ENCODE measurements around the gene HIVEP3. TPM values are rescaled to one million over a fixed set of nuclear protein-coding genes. Genes with fewer than 3 reads are reported as not detected.

HIVEP3 gene
- polyA plus RNA-seq, 4 donors: 0.67 to 3.8 (median 1.8) TPM

DNA sequence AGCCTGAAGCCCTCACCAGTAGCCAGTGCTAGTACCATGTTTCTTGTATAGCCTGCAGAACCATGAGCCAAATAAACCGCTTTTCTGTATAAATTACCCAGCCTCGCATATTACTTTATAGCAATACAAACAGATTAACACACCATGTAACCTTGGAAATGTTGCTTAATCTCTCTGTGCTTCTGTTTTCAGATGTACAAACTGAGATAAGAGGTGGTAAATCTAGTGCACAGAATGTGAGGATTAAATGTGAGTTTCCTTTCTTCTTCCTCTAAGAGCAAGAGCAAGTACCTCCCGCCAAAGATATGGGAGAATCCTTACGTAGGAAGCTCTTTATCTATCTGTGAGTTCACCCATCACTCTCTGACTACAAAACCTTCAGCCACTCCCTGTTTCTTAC is 128.4 kb downstream of the HIVEP3 start:
- 40 to 79% (median 52%) methylated on average over 4 of the region's 4 CpGs for WGBS, 3 donors
- H3K27ac ChIP-seq (ENCODE audit: low read depth in 1 of 3, low read length in 2 of 3): no peak overlapping the region
- H3K9me3 ChIP-seq (ENCODE audit: control insufficient read depth in 2 of 2, insufficient read depth in 1 of 2, low read depth in 1 of 2, low read length in 1 of 2): peaks cover 0 to 3% of the 10 kb centered on the region in 2 donors
- DNase-seq (no peak), FAIRE-seq (no peak)
- no peaks in the 10 kb centered on the region for H3K4me1 ChIP-seq (ENCODE audit: control insufficient read depth in 3 of 3, insufficient read depth in 2 of 3, low read depth in 1 of 3, low read length in 2 of 3)
- no peaks in the 10 kb centered on the region for H3K27me3 ChIP-seq (ENCODE audit: control insufficient read depth in 3 of 3, insufficient read depth in 3 of 3, low read length in 3 of 3)
- no peak overlapping the region for H3K4me3 ChIP-seq (ENCODE audit: low read depth in 1 of 3, low read length in 3 of 3)
- H3K36me3 ChIP-seq (ENCODE audit: control insufficient read depth in 3 of 3, insufficient read depth in 2 of 3, low read depth in 1 of 3, low read length in 3 of 3): no peaks in the 10 kb centered on the region

- FAIRE-seq (no peak), DNase-seq (no peak)
- no peaks in the 10 kb centered on the region for H3K27me3 ChIP-seq (ENCODE audit: control insufficient read depth in 3 of 3, insufficient read depth in 3 of 3, low read length in 3 of 3)
- H3K36me3 ChIP-seq (ENCODE audit: control insufficient read depth in 3 of 3, insufficient read depth in 2 of 3, low read depth in 1 of 3, low read length in 3 of 3): no peaks in the 10 kb centered on the region
- H3K4me1 ChIP-seq (ENCODE audit: control insufficient read depth in 3 of 3, insufficient read depth in 2 of 3, low read depth in 1 of 3, low read length in 2 of 3): no peaks in the 10 kb centered on the region
- peaks cover 0 to 3% of the 10 kb centered on the region in 2 donors for H3K9me3 ChIP-seq (ENCODE audit: control insufficient read depth in 2 of 2, insufficient read depth in 1 of 2, low read depth in 1 of 2, low read length in 1 of 2)
- WGBS, 3 donors: 63 to 73% (median 67%) methylated on average over 3 of the region's 3 CpGs
- H3K4me3 ChIP-seq (ENCODE audit: low read depth in 1 of 3, low read length in 3 of 3): no peak overlapping the region
- no peak overlapping the region for H3K27ac ChIP-seq (ENCODE audit: low read depth in 1 of 3, low read length in 2 of 3)
Measured at GRCh38 chr1:41789661-41790330, 128.9 kb downstream of the HIVEP3 start.

DNA sequence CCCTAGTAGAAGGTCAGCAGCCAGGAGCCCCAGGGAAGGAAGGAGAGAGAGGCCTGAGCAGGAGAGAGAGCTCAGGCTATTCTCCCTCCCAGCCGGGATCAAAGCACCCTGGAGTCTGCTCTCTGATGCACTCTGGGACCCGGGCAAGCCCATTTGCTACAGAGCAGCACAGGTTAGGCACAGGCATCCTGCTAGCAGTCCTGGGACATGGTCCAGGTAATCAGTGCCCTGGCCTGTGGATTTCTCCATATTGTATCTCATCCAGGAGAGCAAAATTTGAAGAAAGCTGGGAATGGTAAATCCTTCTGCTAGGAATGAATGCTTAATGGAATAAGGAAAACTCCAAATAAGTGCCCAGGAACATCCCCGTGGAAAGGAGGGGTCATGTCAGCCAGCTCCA is 130.3 kb downstream of the HIVEP3 start:
- DNase-seq: no peak
- no peak for FAIRE-seq
- 76 to 81% (median 76%) methylated on average over 3 of the region's 3 CpGs for WGBS, 3 donors

GRCh38 chr1:41784531-41785274 is 134.0 kb downstream of the HIVEP3 start:
- no peaks in the 10 kb centered on the region for H3K9me3 ChIP-seq (ENCODE audit: control insufficient read depth in 2 of 2, insufficient read depth in 1 of 2, low read depth in 1 of 2, low read length in 1 of 2)
- 73 to 80% (median 73%) methylated on average over 3 of the region's 3 CpGs for WGBS, 3 donors
- FAIRE-seq: no peak
- H3K4me1 ChIP-seq (ENCODE audit: control insufficient read depth in 3 of 3, insufficient read depth in 2 of 3, low read depth in 1 of 3, low read length in 2 of 3): no peaks in the 10 kb centered on the region
- H3K36me3 ChIP-seq (ENCODE audit: control insufficient read depth in 3 of 3, insufficient read depth in 2 of 3, low read depth in 1 of 3, low read length in 3 of 3): no peaks in the 10 kb centered on the region
- DNase-seq: no peak
- no peaks in the 10 kb centered on the region for H3K27me3 ChIP-seq (ENCODE audit: control insufficient read depth in 3 of 3, insufficient read depth in 3 of 3, low read length in 3 of 3)
- H3K4me3 ChIP-seq (ENCODE audit: low read depth in 1 of 3, low read length in 3 of 3): no peak overlapping the region
- H3K27ac ChIP-seq (ENCODE audit: low read depth in 1 of 3, low read length in 2 of 3): no peak overlapping the region

More for the DNA sequence above, 130.3 kb downstream of the HIVEP3 start:
- H3K36me3 ChIP-seq (ENCODE audit: control insufficient read depth in 3 of 3, insufficient read depth in 2 of 3, low read depth in 1 of 3, low read length in 3 of 3): no peaks in the 10 kb centered on the region
- H3K9me3 ChIP-seq (ENCODE audit: control insufficient read depth in 2 of 2, insufficient read depth in 1 of 2, low read depth in 1 of 2, low read length in 1 of 2): peaks cover 0 to 3% of the 10 kb centered on the region in 2 donors
- H3K4me1 ChIP-seq (ENCODE audit: control insufficient read depth in 3 of 3, insufficient read depth in 2 of 3, low read depth in 1 of 3, low read length in 2 of 3): no peaks in the 10 kb centered on the region
- no peak overlapping the region for H3K27ac ChIP-seq (ENCODE audit: low read depth in 1 of 3, low read length in 2 of 3)
- no peaks in the 10 kb centered on the region for H3K27me3 ChIP-seq (ENCODE audit: control insufficient read depth in 3 of 3, insufficient read depth in 3 of 3, low read length in 3 of 3)
- no peak overlapping the region for H3K4me3 ChIP-seq (ENCODE audit: low read depth in 1 of 3, low read length in 3 of 3)

DNA sequence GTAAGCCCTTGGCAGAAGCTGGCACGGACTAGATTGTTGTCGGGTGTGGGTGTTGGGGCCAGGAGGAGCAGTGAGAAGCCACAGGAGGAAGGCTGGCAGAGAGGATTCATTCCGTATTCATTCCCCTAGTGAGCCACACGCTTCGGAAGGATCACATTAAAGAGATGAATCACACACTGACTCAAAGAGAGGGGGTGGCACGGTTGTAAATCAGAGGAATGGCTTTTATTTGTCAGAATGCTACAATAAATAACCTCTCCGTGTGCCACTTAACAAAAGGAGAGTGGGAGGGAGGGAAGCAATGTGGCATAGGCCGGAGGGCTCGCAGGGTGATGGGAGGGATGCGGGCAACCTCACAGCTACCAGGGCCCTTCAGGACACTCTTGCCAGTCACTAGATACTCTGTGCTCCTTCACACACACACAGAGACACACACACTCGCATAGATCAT is 135.5 kb downstream of the HIVEP3 start:
- H3K9me3 ChIP-seq (ENCODE audit: control insufficient read depth in 2 of 2, insufficient read depth in 1 of 2, low read depth in 1 of 2, low read length in 1 of 2): no peaks in the 10 kb centered on the region
- no peak for DNase-seq
- no peaks in the 10 kb centered on the region for H3K27me3 ChIP-seq (ENCODE audit: control insufficient read depth in 3 of 3, insufficient read depth in 3 of 3, low read length in 3 of 3)
- H3K4me3 ChIP-seq (ENCODE audit: low read depth in 1 of 3, low read length in 3 of 3): no peak overlapping the region
- FAIRE-seq: no peak
- 43 to 70% (median 44%) methylated on average over 11 of the region's 11 CpGs for WGBS, 3 donors
- no peaks in the 10 kb centered on the region for H3K36me3 ChIP-seq (ENCODE audit: control insufficient read depth in 3 of 3, insufficient read depth in 2 of 3, low read depth in 1 of 3, low read length in 3 of 3)
- H3K27ac ChIP-seq (ENCODE audit: low read depth in 1 of 3, low read length in 2 of 3): no peak overlapping the region
- no peaks in the 10 kb centered on the region for H3K4me1 ChIP-seq (ENCODE audit: control insufficient read depth in 3 of 3, insufficient read depth in 2 of 3, low read depth in 1 of 3, low read length in 2 of 3)

GRCh38 chr1:41780916-41781315 is 137.8 kb downstream of the HIVEP3 start:
- 88 to 92% (median 92%) methylated on average over 3 of the region's 3 CpGs for WGBS, 3 donors
- FAIRE-seq: no peak

DNA sequence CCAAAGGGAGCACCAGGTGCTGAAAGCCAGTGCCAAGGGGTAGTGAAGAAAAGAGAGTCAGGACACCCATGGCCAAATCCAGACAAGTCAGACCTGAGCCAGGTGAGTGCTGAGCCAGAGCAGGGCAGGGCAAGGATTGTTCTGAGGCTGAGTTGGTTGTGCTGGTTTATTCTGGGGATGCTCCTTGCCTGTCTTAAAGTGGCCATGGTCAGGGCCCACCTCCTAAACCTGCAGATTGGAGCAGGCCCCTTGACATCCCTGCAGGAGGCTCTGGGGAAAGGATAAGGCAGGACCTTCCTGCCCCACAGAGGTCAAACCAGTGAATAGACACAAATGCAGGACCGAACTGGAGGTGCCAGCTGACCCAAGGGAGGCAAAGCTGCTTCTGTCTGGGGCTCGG is 138.4 kb downstream of the HIVEP3 start:
- 75 to 95% (median 77%) methylated on average over 2 of the region's 2 CpGs for WGBS, 3 donors
- Histone ChIP-seq H3K4me1 (ENCODE audit: control insufficient read depth in 3 of 3, insufficient read depth in 2 of 3, low read depth in 1 of 3, low read length in 2 of 3) (no peaks in the 10 kb centered on the region), H3K27me3 (ENCODE audit: control insufficient read depth in 3 of 3, insufficient read depth in 3 of 3, low read length in 3 of 3) (peaks cover 0 to 3% (median 0%) of the 10 kb centered on the region in 3 donors), H3K9me3 (ENCODE audit: control insufficient read depth in 2 of 2, insufficient read depth in 1 of 2, low read depth in 1 of 2, low read length in 1 of 2) (no peaks in the 10 kb centered on the region), H3K4me3 (ENCODE audit: low read depth in 1 of 3, low read length in 3 of 3) (no peak overlapping the region), H3K27ac (ENCODE audit: low read depth in 1 of 3, low read length in 2 of 3) (no peak overlapping the region), H3K36me3 (ENCODE audit: control insufficient read depth in 3 of 3, insufficient read depth in 2 of 3, low read depth in 1 of 3, low read length in 3 of 3) (no peaks in the 10 kb centered on the region)
- DNase-seq (no peak), FAIRE-seq (no peak)

More at GRCh38 chr1:41780916-41781315, 137.8 kb downstream of the HIVEP3 start:
- no peaks in the 10 kb centered on the region for H3K4me1 ChIP-seq (ENCODE audit: control insufficient read depth in 3 of 3, insufficient read depth in 2 of 3, low read depth in 1 of 3, low read length in 2 of 3)
- no peaks in the 10 kb centered on the region for H3K36me3 ChIP-seq (ENCODE audit: control insufficient read depth in 3 of 3, insufficient read depth in 2 of 3, low read depth in 1 of 3, low read length in 3 of 3)
- H3K27me3 ChIP-seq (ENCODE audit: control insufficient read depth in 3 of 3, insufficient read depth in 3 of 3, low read length in 3 of 3): peaks cover 0 to 3% (median 0%) of the 10 kb centered on the region in 3 donors
- DNase-seq: no peak
- H3K9me3 ChIP-seq (ENCODE audit: control insufficient read depth in 2 of 2, insufficient read depth in 1 of 2, low read depth in 1 of 2, low read length in 1 of 2): no peaks in the 10 kb centered on the region
- no peak overlapping the region for H3K4me3 ChIP-seq (ENCODE audit: low read depth in 1 of 3, low read length in 3 of 3)
- no peak overlapping the region for H3K27ac ChIP-seq (ENCODE audit: low read depth in 1 of 3, low read length in 2 of 3)

GRCh38 chr1:41779360-41779759 is 139.4 kb downstream of the HIVEP3 start:
- H3K27ac ChIP-seq (ENCODE audit: low read depth in 1 of 3, low read length in 2 of 3): no peak overlapping the region
- H3K4me1 ChIP-seq (ENCODE audit: control insufficient read depth in 3 of 3, insufficient read depth in 2 of 3, low read depth in 1 of 3, low read length in 2 of 3): no peaks in the 10 kb centered on the region
- DNase-seq (no peak), FAIRE-seq (no peak)
- 93 to 95% (median 94%) methylated on average over 6 of the region's 6 CpGs for WGBS, 3 donors
- peaks cover 0 to 3% (median 0%) of the 10 kb centered on the region in 3 donors for H3K27me3 ChIP-seq (ENCODE audit: control insufficient read depth in 3 of 3, insufficient read depth in 3 of 3, low read length in 3 of 3)
- no peaks in the 10 kb centered on the region for H3K9me3 ChIP-seq (ENCODE audit: control insufficient read depth in 2 of 2, insufficient read depth in 1 of 2, low read depth in 1 of 2, low read length in 1 of 2)
- no peaks in the 10 kb centered on the region for H3K36me3 ChIP-seq (ENCODE audit: control insufficient read depth in 3 of 3, insufficient read depth in 2 of 3, low read depth in 1 of 3, low read length in 3 of 3)
- no peak overlapping the region for H3K4me3 ChIP-seq (ENCODE audit: low read depth in 1 of 3, low read length in 3 of 3)

Data from small intestine (tissue), 7 donors.